ENCODE results near the gene TPST1.

The TPST1 gene

DNA sequence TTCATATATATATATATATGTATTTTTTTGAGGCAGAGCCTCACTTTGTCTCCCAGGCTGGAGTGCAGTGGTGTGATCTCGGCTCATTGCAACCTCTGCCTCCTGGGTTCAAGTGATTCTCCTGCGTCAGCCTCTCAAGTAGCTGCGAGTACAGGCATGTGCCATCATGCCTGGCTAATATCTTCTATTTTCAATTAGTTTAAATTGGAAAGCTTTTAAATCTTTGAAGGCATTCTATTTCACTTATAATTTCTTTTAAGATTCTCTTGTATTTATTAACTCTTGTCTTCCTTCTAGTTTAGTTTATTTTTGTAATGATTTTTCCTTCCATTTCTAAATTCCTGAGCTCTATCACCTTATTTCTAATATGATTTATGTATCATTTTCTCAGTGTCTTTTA, 71.2 kb downstream of the TPST1 start:
- no peak overlapping the region for H3K4me3 Mint-ChIP-seq
- peaks cover under 1% of the 10 kb centered on the region for H3K4me1 Mint-ChIP-seq
- H3K9me3 Mint-ChIP-seq: peaks cover 16% of the 10 kb centered on the region
- peaks cover 29% of the 10 kb centered on the region for H3K36me3 Mint-ChIP-seq (ENCODE audit: low read depth)
- H3K27ac Mint-ChIP-seq: no peak overlapping the region
- TF ChIP-seq, protein P1, sequence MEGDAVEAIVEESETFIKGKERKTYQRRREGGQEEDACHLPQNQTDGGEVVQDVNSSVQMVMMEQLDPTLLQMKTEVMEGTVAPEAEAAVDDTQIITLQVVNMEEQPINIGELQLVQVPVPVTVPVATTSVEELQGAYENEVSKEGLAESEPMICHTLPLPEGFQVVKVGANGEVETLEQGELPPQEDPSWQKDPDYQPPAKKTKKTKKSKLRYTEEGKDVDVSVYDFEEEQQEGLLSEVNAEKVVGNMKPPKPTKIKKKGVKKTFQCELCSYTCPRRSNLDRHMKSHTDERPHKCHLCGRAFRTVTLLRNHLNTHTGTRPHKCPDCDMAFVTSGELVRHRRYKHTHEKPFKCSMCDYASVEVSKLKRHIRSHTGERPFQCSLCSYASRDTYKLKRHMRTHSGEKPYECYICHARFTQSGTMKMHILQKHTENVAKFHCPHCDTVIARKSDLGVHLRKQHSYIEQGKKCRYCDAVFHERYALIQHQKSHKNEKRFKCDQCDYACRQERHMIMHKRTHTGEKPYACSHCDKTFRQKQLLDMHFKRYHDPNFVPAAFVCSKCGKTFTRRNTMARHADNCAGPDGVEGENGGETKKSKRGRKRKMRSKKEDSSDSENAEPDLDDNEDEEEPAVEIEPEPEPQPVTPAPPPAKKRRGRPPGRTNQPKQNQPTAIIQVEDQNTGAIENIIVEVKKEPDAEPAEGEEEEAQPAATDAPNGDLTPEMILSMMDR (IDR thresholded peaks at IDR 0.05; ENCODE audit: unreplicated experiment in 3 of 3): no peak
- no peaks in the 10 kb centered on the region for H3K27me3 Mint-ChIP-seq (ENCODE audit: low read depth)

DNA sequence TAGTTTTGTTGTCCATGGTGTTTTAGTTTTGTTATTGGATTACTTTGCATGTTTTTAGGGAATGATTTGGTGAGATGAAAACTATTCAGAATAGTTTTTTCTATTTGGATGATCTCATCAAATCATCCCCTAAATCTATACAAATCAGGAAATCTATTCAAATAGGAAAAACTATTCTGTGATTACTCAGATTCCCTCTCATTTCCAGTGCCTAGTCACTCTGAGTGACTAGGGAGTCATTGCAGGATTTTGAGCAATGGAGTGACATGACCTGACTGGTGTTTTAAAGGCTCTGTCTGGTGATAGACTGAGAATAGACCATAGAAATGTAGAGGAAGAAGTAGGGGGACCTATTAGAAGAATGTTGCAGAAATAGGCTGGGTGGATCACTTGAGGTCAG, 72.4 kb downstream of the TPST1 start:
- TF ChIP-seq, protein P1 (IDR thresholded peaks at IDR 0.05; ENCODE audit: unreplicated experiment in 3 of 3): no peak
- Mint-ChIP-seq H3K27ac (no peak overlapping the region), H3K4me3 (no peak overlapping the region), H3K4me1 (peaks cover 9% of the 10 kb centered on the region), H3K36me3 (ENCODE audit: low read depth) (peaks cover 19% of the 10 kb centered on the region), H3K9me3 (peaks cover 12% of the 10 kb centered on the region), H3K27me3 (ENCODE audit: low read depth) (no peaks in the 10 kb centered on the region)

DNA sequence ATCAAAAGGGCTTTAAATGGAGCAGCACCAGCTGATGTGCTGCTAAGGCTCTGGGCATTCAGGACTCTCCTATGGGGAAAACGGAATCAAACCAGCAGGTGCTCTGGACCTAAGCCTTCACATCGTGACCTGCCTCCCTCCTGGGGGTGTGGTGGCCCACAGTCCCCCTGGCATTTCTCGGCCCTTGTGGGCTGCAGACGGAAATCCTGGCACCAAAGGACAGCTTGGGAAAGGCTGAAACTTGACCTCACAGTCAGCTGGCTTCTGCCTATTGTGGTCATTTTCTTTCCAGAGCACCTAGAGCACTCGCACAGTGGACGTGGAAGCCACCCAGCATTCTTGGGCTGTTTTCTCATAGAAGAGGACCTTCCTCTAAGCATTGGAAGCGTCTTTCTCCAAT, 74.8 kb downstream of the TPST1 start:
- TF ChIP-seq, protein P1 (IDR thresholded peaks at IDR 0.05; ENCODE audit: unreplicated experiment in 3 of 3): no peak
- H3K27me3 Mint-ChIP-seq (ENCODE audit: low read depth): no peaks in the 10 kb centered on the region
- H3K4me3 Mint-ChIP-seq: no peak overlapping the region
- H3K4me1 Mint-ChIP-seq: peaks cover 14% of the 10 kb centered on the region
- H3K36me3 Mint-ChIP-seq (ENCODE audit: low read depth): peaks cover 7% of the 10 kb centered on the region
- H3K9me3 Mint-ChIP-seq: no peaks in the 10 kb centered on the region
- no peak overlapping the region for H3K27ac Mint-ChIP-seq

DNA sequence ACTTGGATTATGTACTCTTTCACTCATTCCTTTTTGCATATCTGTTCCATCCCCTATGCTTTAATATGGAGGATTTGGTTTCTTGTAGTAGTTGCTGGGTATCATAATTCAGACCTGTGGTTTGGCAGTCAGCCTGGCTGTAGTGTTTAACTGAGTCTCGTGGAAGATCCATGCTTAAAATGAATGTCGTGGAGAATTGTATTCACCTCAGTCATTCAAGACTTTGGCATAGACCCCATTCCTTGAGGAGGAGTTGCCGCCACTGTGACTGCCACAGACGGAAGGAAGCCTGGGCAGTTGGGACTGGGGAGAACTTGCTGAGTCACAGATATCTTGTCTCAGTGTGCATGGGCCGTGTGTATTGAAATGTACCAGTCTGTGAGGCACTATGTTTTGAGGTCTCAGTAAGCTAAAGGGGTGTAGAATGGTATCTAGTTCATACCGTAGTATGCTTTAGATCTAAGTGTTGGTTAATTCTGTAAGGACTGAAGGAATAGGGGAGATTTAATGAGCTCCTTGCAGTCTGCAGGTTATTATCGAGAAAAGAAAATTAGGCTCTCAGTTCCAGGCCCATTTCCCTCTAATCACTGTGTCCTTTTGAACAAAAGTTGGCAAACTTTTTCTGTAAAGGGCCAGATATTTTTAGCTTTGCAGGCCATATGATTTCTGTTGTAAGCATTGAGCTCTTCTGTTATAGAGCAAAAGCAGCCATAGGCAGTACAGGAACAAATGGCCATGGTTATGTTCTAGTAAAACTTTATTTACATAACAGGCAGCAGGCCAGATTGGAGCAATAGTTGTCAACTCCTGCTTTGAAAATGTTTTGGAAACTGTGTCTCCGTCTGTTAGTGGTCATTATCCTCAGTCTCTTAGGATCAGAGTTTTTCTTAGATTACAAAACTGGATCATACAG, 76.8 kb downstream of the TPST1 start:
- peaks cover 2% of the 10 kb centered on the region for H3K9me3 Mint-ChIP-seq
- peaks cover 14% of the 10 kb centered on the region for H3K4me1 Mint-ChIP-seq
- peaks cover 21% of the 10 kb centered on the region for H3K36me3 Mint-ChIP-seq (ENCODE audit: low read depth)
- TF ChIP-seq, protein P1 (IDR thresholded peaks at IDR 0.05; ENCODE audit: unreplicated experiment in 3 of 3): no peak
- H3K27me3 Mint-ChIP-seq (ENCODE audit: low read depth): no peaks in the 10 kb centered on the region
- H3K27ac Mint-ChIP-seq: peak overlapping the region; percentile 49 to 57 (median 57)
- H3K4me3 Mint-ChIP-seq: no peak overlapping the region

DNA sequence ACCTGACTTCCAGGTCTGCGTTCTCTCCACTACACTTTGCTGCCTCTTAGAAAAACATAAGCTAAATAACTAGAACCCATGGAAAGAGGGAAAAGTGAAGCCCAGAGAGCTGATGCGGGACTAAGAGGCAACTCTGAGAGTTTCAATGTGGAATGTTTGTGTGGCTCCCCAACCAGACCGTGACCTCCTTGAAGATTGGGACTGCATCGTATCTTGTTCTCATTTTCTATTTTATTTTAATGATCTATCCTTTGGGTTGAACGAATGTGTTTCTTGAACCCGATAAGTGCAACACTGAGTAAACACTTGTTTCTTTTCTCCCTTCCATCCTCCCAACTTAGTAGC, 77.4 kb downstream of the TPST1 start:
- Mint-ChIP-seq H3K4me1 (peaks cover 14% of the 10 kb centered on the region), H3K27ac (peak overlapping the region in 1 of 3 experiments; percentile 10), H3K27me3 (ENCODE audit: low read depth) (no peaks in the 10 kb centered on the region), H3K9me3 (peaks cover 2% of the 10 kb centered on the region), H3K4me3 (no peak overlapping the region), H3K36me3 (ENCODE audit: low read depth) (peaks cover 21% of the 10 kb centered on the region)
- TF ChIP-seq, protein P1 (IDR thresholded peaks at IDR 0.05; ENCODE audit: unreplicated experiment in 3 of 3): no peak
